EH (cell line): ENCODE results near the gene TXN2.
A peak's percentile ranks its signal among the peaks of the same experiment; 100 is the strongest.
"Not testable (repeated sequence)": the region's sequence is repeated elsewhere in the genome, so short reads cannot be mapped to it uniquely, and the experiment has no call there.

Experiments
- DNase-seq: peaks from one replicate; pipeline ENCODE4 v3.0.0-alpha.2; 2015; ENCODE audit warnings: low read depth

TXN2 gene

DNA sequence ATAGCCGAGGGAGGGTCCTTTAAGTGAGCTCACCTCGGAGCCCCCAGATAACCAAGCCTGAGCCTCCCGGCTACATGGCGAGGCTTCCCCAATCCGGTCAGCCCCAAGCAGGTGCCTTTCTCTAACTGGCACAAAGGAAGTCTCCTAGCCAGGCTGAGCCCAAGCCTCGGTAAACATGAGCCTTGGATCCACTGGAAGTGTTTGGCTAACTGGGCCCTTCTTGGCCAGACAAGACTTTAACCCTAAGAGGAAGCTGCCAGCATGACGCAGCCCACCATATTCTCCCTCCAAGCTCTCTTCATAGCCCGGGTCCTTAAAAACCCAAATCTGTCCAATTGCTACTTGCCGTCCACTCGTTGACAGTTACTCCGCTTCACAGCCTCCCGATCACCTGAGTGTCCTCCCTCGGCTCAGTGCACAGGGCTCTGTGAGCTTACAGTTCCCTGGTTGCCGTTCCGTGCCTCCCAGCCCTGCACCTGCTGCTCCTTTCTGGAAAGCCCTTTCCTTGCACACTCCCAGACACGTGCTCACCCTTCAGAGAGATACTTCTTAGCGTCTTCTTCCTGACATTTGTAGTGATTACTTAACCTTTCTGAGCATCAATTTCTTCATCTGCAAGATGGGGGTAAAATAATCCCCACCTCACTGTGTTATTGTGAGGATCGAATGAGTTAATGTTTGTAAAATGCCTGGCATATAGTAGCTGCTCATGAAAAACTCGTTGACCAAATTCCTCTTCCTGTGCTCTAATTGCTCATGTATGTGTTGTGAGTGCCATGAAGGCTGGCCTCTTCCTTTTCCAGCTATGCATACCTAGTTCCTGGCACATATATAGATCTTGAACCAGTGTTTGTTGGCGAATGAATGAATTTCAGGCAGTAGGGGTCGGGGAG lies 25.6 kb downstream of the TXN2 start:
- DNase-seq, result peak; percentile 13

DNA sequence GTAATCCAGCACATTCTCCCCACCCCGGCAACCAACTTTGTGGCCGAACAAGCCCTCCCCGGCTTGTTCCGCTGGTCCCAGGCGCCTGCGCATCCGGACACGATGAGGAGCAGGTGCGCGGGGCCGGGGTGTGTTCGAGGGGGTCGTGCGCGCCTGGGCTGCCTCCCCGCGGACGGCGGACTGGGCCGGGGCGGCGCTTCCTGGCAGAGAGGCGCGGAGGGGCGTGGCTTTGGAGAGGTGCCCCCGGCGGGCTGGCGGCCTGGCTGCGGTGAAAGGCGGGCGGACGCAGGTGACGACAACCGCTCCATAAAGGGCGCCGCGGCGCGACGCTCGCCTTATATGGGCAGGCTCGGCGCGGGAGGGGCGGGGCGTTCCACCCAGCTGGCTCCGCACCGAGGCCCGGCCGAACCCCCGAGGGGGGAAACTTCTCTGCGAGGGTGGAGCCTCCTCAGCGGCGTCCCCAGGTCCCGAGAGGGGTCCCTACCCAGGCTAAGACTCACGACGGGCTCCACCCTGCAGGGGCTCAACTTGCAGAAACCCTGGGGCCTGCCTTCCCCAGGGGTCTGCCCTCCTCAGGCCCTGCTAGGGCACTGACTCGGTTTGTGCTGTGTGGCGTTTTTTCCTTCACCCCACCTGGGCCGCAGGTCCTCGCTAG lies 26.4 kb downstream of the TXN2 start:
- DNase-seq, result peak; percentile 91

DNA sequence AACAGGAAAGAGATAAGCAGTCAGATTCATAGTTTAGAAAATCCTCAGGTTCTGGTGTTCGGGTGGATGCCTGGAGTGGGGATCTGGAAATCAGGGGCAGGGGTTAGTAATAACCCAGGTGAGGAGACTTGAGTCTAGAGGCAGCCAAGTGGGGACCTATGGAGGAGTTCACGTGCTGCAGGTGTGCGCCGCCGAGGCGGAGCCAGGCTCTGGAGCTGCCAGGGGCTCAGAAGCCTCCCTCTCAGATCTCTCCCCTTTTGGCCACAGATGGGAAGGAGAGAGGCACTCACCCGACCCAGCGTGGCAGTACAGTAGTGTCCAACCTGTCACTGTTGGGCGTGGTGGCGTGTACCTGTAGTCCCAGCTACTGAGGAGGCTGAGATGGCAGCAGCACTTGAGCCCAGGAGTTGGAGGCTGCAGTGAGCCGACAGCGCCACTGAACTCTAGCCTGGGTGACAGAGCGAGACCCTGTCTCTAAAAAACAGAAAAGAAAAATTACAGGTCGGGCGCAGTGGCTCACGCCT lies 27.5 kb downstream of the TXN2 start:
- DNase-seq, result no peak

DNA sequence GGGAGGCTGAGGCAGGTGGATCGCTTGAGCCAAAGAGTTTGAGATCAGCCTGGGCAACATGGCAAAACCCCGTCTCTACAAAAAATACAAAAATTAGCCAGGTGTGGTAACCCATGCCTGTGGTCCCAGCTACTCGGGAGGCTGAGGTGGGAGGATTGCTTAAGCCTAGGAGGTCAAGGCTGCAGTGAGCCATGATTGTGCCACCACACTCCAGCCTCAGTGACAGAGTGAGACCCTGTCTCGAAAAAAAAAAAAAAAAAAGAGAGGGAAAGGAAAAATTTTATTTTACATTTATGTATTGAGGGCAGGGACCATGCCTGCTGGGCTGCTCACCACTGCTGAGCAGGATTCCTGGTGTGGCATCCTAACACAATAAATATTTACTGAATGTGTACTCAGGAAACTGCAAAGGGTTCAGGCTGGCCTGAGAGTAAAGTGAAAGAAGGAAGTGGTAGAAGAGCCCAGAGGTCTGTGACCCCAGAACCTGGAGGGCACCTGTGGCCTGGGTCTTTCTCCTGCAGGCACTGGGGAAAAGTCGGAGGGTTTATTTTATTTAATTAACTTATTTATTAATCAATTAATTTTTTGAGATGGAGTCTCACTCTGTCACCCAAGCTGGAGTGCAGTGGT lies 28.3 kb downstream of the TXN2 start:
- DNase-seq, result peak; percentile 46

DNA sequence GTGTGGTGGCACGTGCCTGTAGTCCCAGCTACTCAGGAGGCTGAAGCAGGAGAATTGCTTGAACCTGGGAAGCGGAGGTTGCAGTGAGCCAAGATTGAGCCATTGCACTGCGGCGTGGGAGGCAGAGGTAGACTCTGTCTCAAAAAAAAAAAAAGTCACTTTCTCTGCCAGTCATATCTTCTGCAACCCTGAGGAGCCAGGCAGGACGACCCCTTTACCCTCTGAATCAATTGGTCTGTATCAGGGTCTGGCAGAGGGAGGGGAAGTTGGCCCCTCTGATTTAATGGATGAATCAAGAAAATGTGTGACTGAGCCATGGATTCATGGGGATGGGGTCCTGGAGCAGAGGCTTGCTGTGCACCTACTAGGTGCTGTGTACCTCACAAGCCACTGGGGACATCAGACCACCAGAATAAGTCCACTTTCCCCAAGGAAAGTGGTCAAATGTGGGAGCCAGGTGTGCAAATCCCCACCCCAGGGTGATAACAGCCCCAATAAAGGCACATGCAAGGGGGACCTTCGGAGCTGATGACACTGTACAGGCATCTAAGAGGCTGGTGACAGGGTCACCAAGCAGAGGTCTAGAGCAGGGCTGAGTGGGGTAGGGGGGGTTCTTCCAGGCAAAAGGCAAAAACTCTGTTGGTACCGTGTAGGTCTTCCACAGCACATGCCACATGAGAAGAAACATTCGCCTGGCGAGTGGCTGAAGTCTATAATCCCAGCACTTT lies 29.0 kb downstream of the TXN2 start:
- DNase-seq, result no peak

DNA sequence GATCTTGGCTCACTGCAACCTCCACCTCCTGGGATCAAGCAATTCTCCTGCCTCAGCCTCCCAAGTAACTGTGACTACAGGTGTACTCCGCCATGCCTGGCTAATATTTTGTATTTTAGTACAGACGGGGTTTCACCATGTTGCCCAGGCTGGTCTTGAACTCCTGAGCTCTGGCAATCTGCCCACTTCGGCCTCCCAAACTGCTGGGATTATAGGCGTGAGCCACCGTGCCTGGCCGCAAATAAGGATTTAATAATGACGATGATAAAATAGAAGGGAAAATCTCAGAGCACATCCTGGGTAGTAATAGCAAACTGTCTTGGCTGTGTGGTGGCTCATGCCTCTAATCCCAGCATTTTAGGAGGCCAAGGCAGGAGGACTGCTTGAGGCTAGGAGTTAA lies 30.5 kb downstream of the TXN2 start:
- not testable (repeated sequence) for DNase-seq

DNA sequence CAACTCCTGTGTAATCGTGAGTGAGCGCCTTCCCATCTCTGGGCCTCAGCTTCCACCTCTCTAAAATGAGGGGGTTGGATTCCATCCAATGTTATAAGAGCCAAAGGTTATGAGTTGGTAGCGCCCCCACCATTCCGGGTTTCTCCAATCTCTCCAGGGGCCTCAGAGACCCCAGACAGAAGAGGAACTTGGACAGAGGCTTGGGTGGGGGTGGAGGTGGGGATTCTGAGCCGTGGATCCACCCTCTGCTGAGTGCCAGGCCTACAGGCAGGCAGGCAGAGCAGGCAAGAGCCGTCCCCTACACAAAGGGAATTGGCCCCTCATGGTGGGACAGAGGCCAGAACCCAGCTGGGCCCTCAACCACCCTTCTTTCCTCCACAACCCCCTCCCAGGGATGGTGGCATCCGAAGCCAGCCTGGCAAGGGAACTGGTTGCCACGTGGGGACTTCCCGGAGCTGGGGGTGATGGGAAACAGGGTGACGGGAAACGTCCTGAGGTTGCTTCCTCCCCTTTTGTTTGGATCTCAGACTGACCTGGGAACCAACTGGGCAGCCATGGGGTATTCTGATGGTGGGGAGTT lies 31.8 kb downstream of the TXN2 start:
- DNase-seq, result no peak

DNA sequence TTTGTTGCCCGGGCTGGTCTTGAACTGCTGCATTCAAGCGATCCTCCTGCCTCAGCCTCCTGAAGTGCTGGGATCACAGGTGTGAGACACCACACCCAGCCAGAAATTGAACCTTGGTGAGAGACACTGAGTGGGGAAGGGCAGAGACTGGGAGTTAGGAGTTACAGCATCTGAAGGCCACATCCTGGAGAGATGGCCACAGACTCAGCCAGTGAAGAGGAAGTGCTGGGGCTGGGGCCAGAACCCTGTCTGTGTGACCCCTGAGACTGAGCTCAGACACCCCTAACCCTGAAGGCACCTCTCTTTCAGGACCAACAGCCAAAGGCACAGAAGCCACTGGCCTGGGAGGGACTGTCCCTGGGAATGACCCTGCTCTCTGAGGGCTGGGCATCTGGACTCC lies 33.8 kb downstream of the TXN2 start:
- no peak for DNase-seq

DNA sequence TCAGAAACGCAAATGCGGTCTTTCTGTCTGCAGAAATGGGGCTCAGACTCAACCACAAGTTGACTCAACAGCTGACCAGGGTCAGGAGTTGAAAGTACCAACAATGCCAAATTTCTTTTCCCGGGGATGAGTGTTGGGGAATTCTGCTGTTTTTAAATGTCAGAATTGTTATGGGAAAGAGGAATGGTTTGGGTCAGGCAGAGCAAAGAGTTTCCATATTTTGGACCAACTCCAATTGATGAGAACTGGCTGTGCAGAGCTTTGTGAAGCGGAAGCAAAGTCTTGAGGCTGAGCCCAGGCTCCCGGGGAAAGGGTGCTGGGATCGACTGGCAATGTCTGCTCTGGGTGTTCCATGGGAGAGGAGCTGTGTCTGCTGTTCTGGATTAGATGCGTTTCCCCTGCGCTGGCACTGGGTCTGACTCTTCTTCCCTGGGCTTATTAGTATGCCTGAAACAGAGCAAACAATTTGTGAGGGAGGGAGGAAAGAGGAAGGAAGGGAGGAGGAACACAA lies 36.2 kb downstream of the TXN2 start:
- peak; percentile 96 for DNase-seq

DNA sequence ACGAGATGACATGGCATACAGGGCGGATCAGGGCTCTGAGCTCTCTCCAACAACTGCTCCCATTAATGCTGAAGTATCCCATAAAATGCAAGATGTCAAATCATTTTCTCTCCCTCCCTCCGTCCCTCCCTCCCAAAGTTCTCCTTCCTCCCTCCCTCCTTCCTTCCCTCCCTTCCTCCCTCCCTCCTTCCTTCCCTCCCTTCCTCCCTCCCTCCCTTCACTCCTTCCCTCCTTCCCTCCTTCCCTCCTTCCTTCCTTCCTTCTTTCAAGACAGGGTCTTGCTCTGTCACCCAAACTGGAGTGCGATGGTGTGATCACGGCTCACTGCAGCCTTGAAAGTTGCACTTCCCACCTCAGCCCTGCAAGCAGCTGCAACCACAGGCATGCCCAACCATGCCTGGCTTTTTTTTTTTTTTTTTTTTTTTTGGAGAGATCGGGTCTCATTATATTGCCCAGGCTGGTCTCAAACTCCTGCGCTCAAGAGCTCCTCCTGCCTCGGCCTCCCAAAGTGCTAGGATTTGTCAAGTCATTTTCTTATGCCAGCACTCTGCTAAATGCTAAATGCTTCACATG lies 38.2 kb downstream of the TXN2 start:
- DNase-seq, result peak; percentile 61

DNA sequence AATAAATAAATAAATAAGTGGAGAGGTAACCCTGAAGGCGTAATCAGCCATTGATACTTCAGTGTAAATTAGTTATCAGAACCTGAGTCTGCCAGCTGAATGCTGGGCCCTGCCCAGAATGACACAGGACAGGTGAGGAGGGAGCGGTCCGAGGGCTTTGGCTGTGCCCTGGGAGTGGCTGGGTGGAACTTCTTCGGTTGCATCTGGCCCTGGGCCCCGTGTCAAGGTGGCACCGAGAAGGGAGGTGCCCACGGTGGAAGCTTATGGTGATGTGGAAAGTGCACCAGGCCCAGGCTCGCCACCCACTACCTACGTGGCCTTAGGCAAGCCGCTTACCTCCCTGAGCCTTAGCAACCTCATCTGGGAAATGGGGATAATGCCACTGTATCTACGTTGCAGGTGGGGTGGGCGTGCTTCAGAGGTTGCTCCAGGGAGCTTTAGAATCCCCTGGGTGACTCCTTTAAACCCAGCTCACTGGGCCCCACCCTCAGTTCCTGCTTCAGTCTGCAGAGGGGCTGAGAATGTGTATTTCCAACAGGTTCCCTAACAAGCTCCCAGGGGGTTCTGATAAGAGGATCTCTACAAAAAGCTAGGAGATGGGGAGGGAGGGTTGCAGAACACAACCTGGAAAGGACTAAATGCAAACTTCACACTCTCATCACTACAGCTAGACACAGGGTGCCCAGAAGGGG lies 38.8 kb downstream of the TXN2 start:
- no peak for DNase-seq

DNA sequence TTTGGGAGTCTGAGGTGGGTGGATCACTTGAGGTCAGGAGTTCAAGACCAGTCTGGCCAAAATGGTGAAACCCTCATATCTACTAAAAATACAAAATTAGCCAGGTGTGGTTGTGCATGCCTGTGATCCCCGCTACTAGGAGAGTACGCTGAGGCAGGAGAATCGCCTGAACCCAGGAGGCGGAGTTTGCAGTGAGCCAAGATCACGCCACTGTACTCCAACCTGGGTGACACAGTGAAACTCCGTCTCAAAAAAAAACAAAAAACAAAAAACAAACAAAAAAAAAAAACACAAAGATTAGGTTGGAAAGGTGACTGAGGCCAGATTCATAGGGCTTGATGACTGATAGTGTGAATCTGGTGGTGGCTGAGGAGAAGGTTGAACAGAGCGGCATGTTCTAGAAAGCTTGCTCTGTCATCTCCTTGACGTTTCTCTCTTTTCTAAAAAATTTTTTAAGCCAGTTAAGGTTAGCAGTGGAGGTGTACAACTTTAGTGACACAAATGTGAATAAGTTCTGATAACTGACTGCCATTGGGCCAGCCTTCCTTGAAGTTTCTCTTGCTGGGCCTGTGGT lies 40.9 kb downstream of the TXN2 start:
- no peak for DNase-seq

DNA sequence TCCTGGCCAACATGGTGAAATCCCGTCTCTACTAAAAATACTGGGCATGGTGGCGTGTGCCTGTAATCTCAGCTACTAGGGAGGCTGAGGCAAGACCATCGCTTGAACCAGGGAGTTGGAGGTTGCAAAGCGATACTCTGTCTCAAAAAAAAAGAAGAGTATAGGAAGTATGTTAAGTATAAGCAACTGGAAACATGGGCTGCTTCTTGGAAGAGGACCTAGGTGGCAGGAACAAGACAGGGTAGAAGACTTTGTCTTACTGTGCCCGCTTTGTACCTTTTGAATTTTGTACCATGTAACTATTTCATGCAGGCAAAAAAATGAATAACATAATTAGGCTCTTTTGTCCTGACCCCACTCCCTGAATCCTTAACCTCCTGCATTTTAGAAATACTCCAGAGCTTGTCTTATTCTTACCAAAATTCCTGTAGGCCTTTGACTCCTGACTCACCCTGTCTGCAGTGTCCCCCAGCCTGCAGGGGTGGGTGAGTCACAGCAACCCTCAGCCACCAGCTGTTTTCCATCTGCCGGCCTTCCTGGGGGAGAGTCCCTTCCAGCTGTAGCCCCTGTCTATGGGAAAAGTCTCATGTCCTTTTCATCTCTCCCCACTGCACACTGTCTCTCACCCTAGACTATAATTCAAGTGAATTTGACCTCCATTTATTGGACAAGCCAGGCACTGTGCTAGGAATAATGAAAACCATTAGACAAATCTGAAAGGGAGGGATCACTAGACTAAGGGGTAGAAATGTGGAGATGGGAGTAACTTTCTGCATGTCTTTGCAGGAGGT lies 41.8 kb downstream of the TXN2 start:
- peak; percentile 98 for DNase-seq

DNA sequence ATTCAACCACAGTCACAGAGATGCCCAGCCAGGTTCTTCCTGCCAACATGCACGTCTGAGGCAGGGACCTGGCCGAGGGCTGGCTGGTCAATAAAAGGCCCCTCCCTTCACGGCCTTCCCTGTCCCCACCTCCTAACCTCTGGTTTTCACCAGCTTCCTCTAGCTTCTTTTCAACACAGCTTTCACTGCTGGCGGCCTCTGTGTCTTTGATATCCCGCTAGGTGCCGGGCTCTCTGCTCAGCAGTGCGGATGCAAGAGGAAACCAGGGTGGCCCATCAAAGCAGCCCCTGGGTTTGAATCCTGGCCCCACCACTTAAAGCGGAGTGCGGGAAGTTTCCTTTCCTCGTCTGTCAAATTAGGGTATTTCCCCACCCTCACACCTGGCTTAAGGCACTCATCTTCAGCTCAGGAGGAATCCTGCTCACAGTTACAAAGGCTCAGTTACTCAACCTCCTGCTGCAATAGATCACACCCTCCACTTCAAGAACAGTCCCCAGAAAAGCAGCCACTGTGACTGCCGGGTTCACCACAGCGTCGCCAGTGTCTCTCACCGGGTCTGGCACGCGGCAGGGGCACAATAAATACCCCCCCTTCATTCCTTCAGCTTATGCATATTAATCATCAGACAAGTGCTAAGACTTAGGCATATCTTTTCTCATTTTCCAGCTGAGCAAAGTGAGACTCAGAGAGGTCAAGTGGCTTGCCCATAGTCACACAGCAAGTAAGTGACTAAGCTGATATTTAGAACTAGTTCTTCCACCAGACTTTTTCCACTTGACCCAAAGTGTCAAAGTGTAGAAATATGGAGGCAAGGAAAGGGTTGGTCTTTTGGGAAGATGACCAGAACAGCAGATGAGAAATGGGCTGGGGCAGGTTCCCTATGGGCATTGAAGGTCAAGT lies 45.7 kb downstream of the TXN2 start:
- no peak for DNase-seq

DNA sequence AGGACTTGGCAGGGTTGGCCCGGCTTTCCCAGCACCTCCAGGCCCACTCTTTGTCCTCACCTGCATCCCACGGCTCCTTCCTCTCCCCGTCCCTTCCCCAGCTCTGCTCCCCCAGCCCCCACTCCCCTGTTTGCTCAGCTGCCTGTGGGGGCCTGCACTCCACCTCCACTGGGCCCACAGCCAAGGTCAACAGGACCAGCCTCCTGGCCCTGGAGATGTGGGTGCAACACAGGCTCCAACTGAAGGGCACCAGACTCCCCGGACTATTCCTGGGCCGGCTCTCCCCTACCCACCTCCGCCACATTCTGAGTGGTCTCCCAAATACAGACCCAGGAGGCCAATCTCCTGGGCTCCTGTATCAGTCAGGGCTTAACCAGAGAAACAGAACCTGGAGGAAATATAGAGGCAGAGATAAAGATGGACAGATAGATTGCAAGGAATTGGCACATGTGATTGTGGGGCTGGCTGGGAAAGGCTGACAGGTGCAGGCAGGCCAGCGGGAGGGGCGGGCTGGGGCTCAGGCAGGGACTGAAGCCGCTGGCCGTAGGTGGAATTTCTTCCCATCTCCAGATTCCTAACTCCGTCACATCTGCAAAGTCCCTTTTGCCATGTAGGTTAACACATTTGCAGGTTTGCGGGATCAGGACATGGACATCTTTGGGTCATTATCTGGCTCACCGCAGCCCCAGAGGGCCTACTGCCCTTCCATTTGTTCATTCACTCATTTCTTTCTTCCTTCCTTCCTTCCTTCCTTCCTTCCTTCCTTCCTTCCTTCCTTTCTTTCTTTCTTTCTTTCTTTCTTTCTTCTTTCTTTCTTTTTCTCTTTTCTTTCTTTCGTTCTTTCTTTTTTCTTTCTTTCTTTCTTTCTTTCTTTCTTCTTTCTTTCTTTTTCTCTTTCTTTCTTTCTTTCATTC lies 47.9 kb downstream of the TXN2 start:
- no peak for DNase-seq

DNA sequence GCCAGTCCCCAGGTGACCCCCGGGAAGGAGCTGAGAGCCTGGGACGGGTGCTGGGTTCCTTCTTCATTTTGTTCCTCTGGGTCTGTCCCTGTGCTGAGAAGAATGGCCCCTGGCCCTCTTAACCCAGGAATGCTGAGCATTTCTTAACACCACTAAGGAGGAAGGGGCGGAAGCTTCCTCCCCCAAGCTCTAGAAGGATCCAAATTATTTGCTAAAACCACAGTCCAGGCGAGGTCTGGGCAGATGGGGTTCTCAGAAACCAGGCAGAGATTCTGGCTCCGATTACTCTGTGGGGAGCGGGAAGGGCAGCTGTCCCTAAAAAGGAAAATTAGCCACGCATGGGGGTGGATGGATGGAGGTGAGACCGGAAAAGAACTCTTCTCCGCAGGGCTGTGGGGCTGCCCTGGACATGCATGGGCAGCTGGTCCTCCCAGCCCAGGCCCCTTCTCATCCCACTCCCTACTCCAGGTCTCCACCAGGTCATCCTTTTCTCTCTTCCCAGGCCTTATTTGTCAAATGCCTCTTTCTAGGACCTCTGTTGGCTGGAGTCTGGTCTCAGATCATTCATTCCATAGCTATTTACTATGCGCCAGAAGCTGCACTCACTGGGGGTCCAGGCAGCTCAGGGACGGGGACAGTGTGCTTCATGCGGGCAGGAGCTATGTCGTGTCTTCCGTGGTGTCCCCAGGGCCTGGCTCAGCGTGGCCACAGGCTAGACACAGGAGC lies 48.7 kb downstream of the TXN2 start:
- DNase-seq, result peak; percentile 76

DNA sequence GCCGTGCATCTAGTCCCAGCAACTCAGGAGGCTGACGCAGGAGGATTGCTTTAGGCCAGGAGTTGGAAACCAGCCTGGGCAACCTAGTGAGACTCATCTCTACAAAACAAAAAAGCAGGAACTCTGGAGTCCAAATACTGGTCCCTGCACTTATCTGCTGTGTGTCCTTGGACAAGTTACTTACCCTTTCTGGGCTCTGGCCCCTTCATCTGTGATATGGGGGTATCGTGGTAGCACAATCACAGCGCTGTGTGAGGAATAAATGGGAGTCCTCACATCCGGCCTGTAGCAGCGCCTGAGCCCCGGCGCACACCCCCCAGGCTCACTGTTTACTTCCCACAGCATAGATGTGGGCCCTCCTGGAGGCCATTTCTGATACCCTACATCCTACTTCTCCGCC lies 49.5 kb downstream of the TXN2 start:
- DNase-seq, result no peak
